Heart right ventricle (tissue), 16 donors: ENCODE measurements around the gene P3H2. TPM values are rescaled to one million over a fixed set of nuclear protein-coding genes. Genes with fewer than 3 reads are reported as not detected.

Source experiments
- ATAC-seq, 8 donors: fragments of 200-7000 bp; cut with Tn5 transposase; one replicate each; pipeline ENCODE4 v1.9.1; 2020; ENCODE audit warnings: mild to moderate bottlenecking in 8 of 8, moderate library complexity in 8 of 8, moderate number of reproducible peaks in 1 of 8
- DNase-seq, 2 donors: peaks; one replicate each; pipeline ENCODE4 v3.0.0-alpha.2; 2020
- H3K27ac ChIP-seq, 10 donors: fragments of 200-600 bp; sonication (generic) in 2 of 10; one replicate each; pipeline versions ENCODE4 v1.5.0 to v1.8.0; 2020 to 2022; ENCODE audit warnings: mild to moderate bottlenecking in 3 of 10
- H3K27me3 ChIP-seq, 7 donors: fragments of 200-600 bp; one replicate each; pipeline ENCODE4 v1.8.0; 2021 to 2022; ENCODE audit warnings: mild to moderate bottlenecking in 2 of 7
- H3K36me3 ChIP-seq, 9 donors: fragments of 200-600 bp; sonication (generic) in 1 of 9; one replicate each; pipeline versions ENCODE4 v1.5.0 to v1.8.0; 2020 to 2022; ENCODE audit warnings: mild to moderate bottlenecking in 2 of 9
- H3K4me1 ChIP-seq, 9 donors: fragments of 200-600 bp; sonication (generic) in 1 of 9; one replicate each; pipeline versions ENCODE4 v1.5.0 to v1.8.0; 2020 to 2022; ENCODE audit warnings: mild to moderate bottlenecking in 4 of 9
- H3K4me3 ChIP-seq, 10 donors: fragments of 200-600 bp; sonication (generic) in 2 of 10; one replicate each; pipeline versions ENCODE4 v1.5.0 to v1.8.0; 2020 to 2022; ENCODE audit warnings: mild to moderate bottlenecking in 7 of 10, moderate library complexity in 2 of 10
- H3K9me3 ChIP-seq, 11 donors: fragments of 200-600 bp in 10 of 11; sonication (generic) in 2 of 11; one replicate each; pipeline versions ENCODE4 v1.5.0 to v1.8.0; 2013 to 2022; ENCODE audit warnings: mild to moderate bottlenecking in 2 of 11, control low read depth in 1 of 11, moderate library complexity in 1 of 11
- CTCF ChIP-seq, 9 donors: fragments of 200-600 bp; sonication (generic) in 2 of 9; IDR thresholded peaks; one replicate each; pipeline versions ENCODE4 v1.5.0 to v1.8.0; 2021 to 2022; ENCODE audit warnings: antibody characterized with exemption in 9 of 9, mild to moderate bottlenecking in 5 of 9, moderate library complexity in 1 of 9
- WGBS, 2 donors: extraction: QIAGEN DNeasy Blood & Tissue Kit; methylation state at CpG; one replicate each; pipeline ENCODE4 v1.1.7; 2013; ENCODE audit warnings: inconsistent platforms in 1 of 2; 5-methylcytosine and 5-hydroxymethylcytosine counted together
- intact Hi-C, 10 donors: fragments of 100-400 bp; cut with DNase I; formaldehyde crosslinking; loops; one replicate each; pipeline versions ENCODE4 v1.11.1 to v1.14.2; 2022
- polyA plus RNA-seq, 2 donors: library from polyadenylated mRNA; stranded (reverse); fragments of 200-250 nt; gene quantifications; one replicate each; pipeline ENCODE4 v1.2.3, GENCODE V29; 2013
- total RNA-seq, 10 donors: library from RNA; stranded (reverse); fragmentation: NEBNext Ultra II Directional in 3 of 10; extraction: Animal tissue kit (Norgen Biotek cat#: 25700) in 3 of 10; gene quantifications; one replicate each; pipeline versions ENCODE4 v1.2.1 to v1.2.4, GENCODE V29; 2021 to 2023
- donor health status: Arrhythmogenic right ventricular cardiomyopathy.
- donor health status: ischemic (EF 13 %, LVEDD 7.1; RV severe dilation, severe dysfunction).
- donor health status: healthy with polysubstance abuse.
- donor health status: DM: no; HTN: yes; CAD: no.
- donor health status: DM: no; HTN: no; CAD: no.
- donor health status: ischemic (EF 25% LVEDD 6.9; RV normal size, moderate dysfunction).
- donor health status: ischemic (EF 25% LVEDD 5.7; RV mildly dilated, moderate dysfunction).
- donor health status: healthy.
- donor health status: DM: yes; HTN: yes; CAD: no.
- donor health status: Ischemic cardiomyopathy.
- donor health status: ischemic (EF 35%, LVEDD 5.7; RV mildly dilated, moderate dysfunction).
- donor health status: nonischemic (EF 11% LVEDD 7.7; RV severe dilation, severe dysfunction).
- donor health status: DM: yes; HTN: yes; CAD: no.
- donor health status: PGD.
- donor health status: ischemic (EF 29% LVEDD 5.4; RV normal size, mild dysfunction).
- donor health status: nonischemic (EF 23%, LVEDD 6.1; RV moderate dilation, normal function).

Gene P3H2
- total and polyA plus RNA-seq, 12 donors: 0.49 to 28.8 (median 3.5) TPM

GRCh38 chr3:190019006-190019405 lies 101.7 kb downstream of the P3H2 start:
- H3K9me3 ChIP-seq: no peaks in the 10 kb centered on the region
- H3K4me1 ChIP-seq: peaks cover 0 to 27% (median 0%) of the 10 kb centered on the region in 9 donors
- intact Hi-C loops: loop anchor here in 1 of 10 donors (10.0 kb wide), 1 partner anchor 176 kb away; no protein-coding TSS in a partner anchor
- H3K36me3 ChIP-seq: no peaks in the 10 kb centered on the region
- DNase-seq: no peak
- peak overlapping the region in 3 of 10 donors; percentile 12 to 18 (median 13) for H3K27ac ChIP-seq
- WGBS, 2 donors: 44 to 62% methylated on average over 2 of the region's 2 CpGs
- ATAC-seq: no peak
- H3K4me3 ChIP-seq: no peak overlapping the region
- H3K27me3 ChIP-seq: no peaks in the 10 kb centered on the region
- no peak for TF ChIP-seq CTCF (IDR thresholded peaks at IDR 0.05)

- ATAC-seq: no peak
- H3K27ac ChIP-seq: peak overlapping the region in 3 of 10 donors; percentile 12 to 18 (median 13)
- no peak for TF ChIP-seq CTCF (IDR thresholded peaks at IDR 0.05)
- peaks cover 0 to 27% (median 0%) of the 10 kb centered on the region in 9 donors for H3K4me1 ChIP-seq
- no peak for DNase-seq
- 93 to 100% methylated on average over 1 of the region's 1 CpG for WGBS, 2 donors
- intact Hi-C loops: loop anchor here in 1 of 10 donors (10.0 kb wide), 1 partner anchor 176 kb away; no protein-coding TSS in a partner anchor
- no peak overlapping the region for H3K4me3 ChIP-seq
- no peaks in the 10 kb centered on the region for H3K36me3 ChIP-seq
- no peaks in the 10 kb centered on the region for H3K27me3 ChIP-seq
- H3K9me3 ChIP-seq: no peaks in the 10 kb centered on the region
These were observed 102.2 kb downstream of the P3H2 start for GRCh38 chr3:190018460-190018859.

- peak in 2 of 8 donors; percentile 56 to 68 for ATAC-seq
- peak in 8 of 9 donors; percentile 15 to 56 (median 35) for TF ChIP-seq CTCF (IDR thresholded peaks at IDR 0.05)
- Histone ChIP-seq H3K27me3 (no peaks in the 10 kb centered on the region), H3K27ac (no peak overlapping the region), H3K4me3 (no peak overlapping the region), H3K4me1 (peaks cover 0 to 27% (median 0%) of the 10 kb centered on the region in 9 donors), H3K36me3 (no peaks in the 10 kb centered on the region), H3K9me3 (no peaks in the 10 kb centered on the region)
- peak in 1 of 2 donors; percentile 12 for DNase-seq
- WGBS, 2 donors: 61 to 72% methylated on average over 6 of the region's 6 CpGs
- intact Hi-C loops: loop anchor here in 1 of 10 donors (10.0 kb wide), 1 partner anchor 177 kb away; no protein-coding TSS in a partner anchor
These were observed 103.0 kb downstream of the P3H2 start for GRCh38 chr3:190017521-190018288.

- Histone ChIP-seq H3K27ac (no peak overlapping the region), H3K4me1 (peaks cover 0 to 21% (median 0%) of the 10 kb centered on the region in 9 donors), H3K27me3 (no peaks in the 10 kb centered on the region), H3K9me3 (no peaks in the 10 kb centered on the region), H3K4me3 (no peak overlapping the region), H3K36me3 (no peaks in the 10 kb centered on the region)
- ATAC-seq (no peak), DNase-seq (no peak)
- intact Hi-C loops: loop anchor here in 1 of 10 donors (10.0 kb wide), 1 partner anchor 178 kb away; no protein-coding TSS in a partner anchor
- no peak for TF ChIP-seq CTCF (IDR thresholded peaks at IDR 0.05)
These were observed 103.7 kb downstream of the P3H2 start for GRCh38 chr3:190016966-190017365.
